Hepatocyte (in vitro differentiated cells): Measurements from ENCODE around the gene HMGCS2. TPM values are rescaled to one million over a fixed set of nuclear protein-coding genes. Genes with fewer than 3 reads are reported as not detected.
A peak's percentile ranks its signal among the peaks of the same experiment; 100 is the strongest.
"Not testable (repeated sequence)": the region's sequence is repeated elsewhere in the genome, so short reads cannot be mapped to it uniquely, and the experiment has no call there.

Source experiments
- DNase-seq: peaks from one replicate; pipeline ENCODE4 v3.0.0-alpha.2; 2016; ENCODE audit warnings: low spot score
- H2AFZ ChIP-seq: fragments of 200-600 bp; sonication (generic); 2 replicates; pipeline ENCODE4 v1.6.0; 2016; ENCODE audit warnings: antibody characterized with exemption, mild to moderate bottlenecking
- H3K27ac ChIP-seq: fragments of 200-600 bp; sonication (generic); 2 replicates; pipeline ENCODE4 v1.5.1; 2016; ENCODE audit warnings: mild to moderate bottlenecking
- H3K27me3 ChIP-seq: fragments of 200-600 bp; sonication (generic); 2 replicates; pipeline ENCODE4 v1.6.1; 2016
- H3K36me3 ChIP-seq: fragments of 200-600 bp; sonication (generic); replicated peaks from 2 replicates; pipeline ENCODE4 v1.5.1; 2016; ENCODE audit warnings: low read depth; ENCODE audit not compliant: insufficient read depth
- H3K4me1 ChIP-seq: fragments of 200-600 bp; sonication (generic); 2 replicates; pipeline ENCODE4 v1.5.1; 2016; ENCODE audit warnings: mild to moderate bottlenecking, moderate library complexity; ENCODE audit not compliant: insufficient read depth
- H3K4me2 ChIP-seq: fragments of 200-600 bp; sonication (generic); 2 replicates; pipeline ENCODE4 v1.6.0; 2016
- H3K4me3 ChIP-seq: fragments of 200-600 bp; sonication (generic); 2 replicates; pipeline ENCODE4 v1.5.1; 2016; ENCODE audit warnings: mild to moderate bottlenecking
- H3K79me2 ChIP-seq: fragments of 200-600 bp; sonication (generic); 2 replicates; pipeline ENCODE4 v1.6.0; 2017; ENCODE audit warnings: mild to moderate bottlenecking
- H3K9me2 ChIP-seq: fragments of 200-600 bp; sonication (generic); replicated peaks from 2 replicates; pipeline ENCODE4 v1.6.0; 2017; ENCODE audit warnings: mild to moderate bottlenecking; ENCODE audit not compliant: insufficient read depth
- H3K9me3 ChIP-seq: fragments of 200-600 bp; sonication (generic); 2 replicates; pipeline ENCODE4 v1.5.1; 2016; ENCODE audit warnings: low read depth, mild to moderate bottlenecking
- H4K20me1 ChIP-seq: fragments of 200-600 bp; sonication (generic); 2 replicates; pipeline ENCODE4 v1.6.0; 2016; ENCODE audit warnings: mild to moderate bottlenecking; ENCODE audit not compliant: insufficient read depth, poor library complexity, severe bottlenecking
- CTCF ChIP-seq: fragments of 200-600 bp; sonication (generic); IDR thresholded peaks from 2 replicates; pipeline ENCODE4 v1.5.1; 2016; ENCODE audit warnings: antibody characterized with exemption, mild to moderate bottlenecking; ENCODE audit not compliant: poor library complexity
- EZH2 ChIP-seq: fragments of 200-600 bp; sonication (generic); IDR thresholded peaks from 2 replicates; pipeline ENCODE4 v1.6.1; 2016; ENCODE audit warnings: antibody characterized with exemption, mild to moderate bottlenecking, borderline replicate concordance
- EZH2phosphoT487 ChIP-seq: fragments of 200-600 bp; sonication (generic); IDR thresholded peaks from one replicate; pipeline ENCODE4 v1.6.1; 2018; ENCODE audit warnings: antibody characterized with exemption, mild to moderate bottlenecking, low read depth, moderate library complexity; ENCODE audit not compliant: unreplicated experiment, severe bottlenecking
- WGBS: methylation state at CpG from one replicate; pipeline ENCODE4 v1.1.6; 2016; ENCODE audit warnings: low lambda C conversion rate; ENCODE audit errors: missing lambda C conversion rate; 5-methylcytosine and 5-hydroxymethylcytosine counted together
- polyA plus RNA-seq: library from polyadenylated mRNA; unstranded; fragments of >200 nt; fragmentation: Nextera tagmentation; extraction: Ambion mirVana; gene quantifications from 2 replicates; pipeline ENCODE4 v1.2.1, GENCODE V29; 2016
- total RNA-seq: library from RNA; depleted of rRNA; stranded (reverse); fragments of >200 nt; gene quantifications from 2 replicates; pipeline ENCODE4 v1.2.3, GENCODE V29; 2014

The HMGCS2 gene
- total and polyA plus RNA-seq, 2 experiments from 2014 or later, result 167 to 188 TPM

GRCh38 chr1:119713039-119713748, 55.5 kb downstream of the HMGCS2 start:
- H4K20me1 ChIP-seq, result peaks cover 22% of the 10 kb centered on the region
- H3K36me3 ChIP-seq, result no peaks in the 10 kb centered on the region
- WGBS, result 13% methylated on average over 17 of the region's 17 CpGs
- peak overlapping the region; percentile 94 for H3K4me3 ChIP-seq
- peak overlapping the region; percentile 78 for H3K4me2 ChIP-seq
- H2AFZ ChIP-seq, result peak overlapping the region; percentile 76
- peak overlapping the region; percentile 86 for H3K27ac ChIP-seq
- H3K79me2 ChIP-seq, result peaks cover 60% of the 10 kb centered on the region
- no peaks in the 10 kb centered on the region for H3K27me3 ChIP-seq
- no peaks in the 10 kb centered on the region for H3K9me2 ChIP-seq
- no peaks in the 10 kb centered on the region for H3K9me3 ChIP-seq
- H3K4me1 ChIP-seq, result peaks cover 32% of the 10 kb centered on the region
- DNase-seq, result peak; percentile 34
- TF ChIP-seq EZH2phosphoT487 (no peak), CTCF (no peak), EZH2 (no peak)

- H3K4me3 ChIP-seq, result peak overlapping the region; percentile 94
- no peaks in the 10 kb centered on the region for H3K36me3 ChIP-seq
- H2AFZ ChIP-seq, result peak overlapping the region; percentile 76
Observed at GRCh38 chr1:119712342-119713038, 56.2 kb downstream of the HMGCS2 start.

GRCh38 chr1:119711804-119712341, 56.8 kb downstream of the HMGCS2 start, which contains the start of gene PHGDH:
Gene PHGDH, plus strand, starts transcription at chr1:119711934. Its CDS starts 89 bp downstream, at chr1:119712023.
- Histone ChIP-seq H3K79me2 (peaks cover 47% of the 10 kb centered on the region), H3K4me1 (peaks cover 32% of the 10 kb centered on the region), H3K9me2 (no peaks in the 10 kb centered on the region), H3K9me3 (no peaks in the 10 kb centered on the region), H4K20me1 (peaks cover 11% of the 10 kb centered on the region), H3K27ac (peak within 1 kb of the TSS; percentile 86), H3K4me3 (peak within 1 kb of the TSS; percentile 94), H3K4me2 (peak within 1 kb of the TSS; percentile 78), H3K36me3 (no peaks in the 10 kb centered on the region), H2AFZ (peak within 1 kb of the TSS; percentile 76), H3K27me3 (no peaks in the 10 kb centered on the region)
- 2% methylated on average over 26 of the region's 27 CpGs for WGBS
- TF ChIP-seq CTCF, result no peak
- no peak for TF ChIP-seq EZH2
- peak; percentile 89 for DNase-seq

More at GRCh38 chr1:119712342-119713038, 56.2 kb downstream of the HMGCS2 start:
- no peaks in the 10 kb centered on the region for H3K9me3 ChIP-seq
- H3K4me2 ChIP-seq, result peak overlapping the region; percentile 78
- no peaks in the 10 kb centered on the region for H3K27me3 ChIP-seq
- H3K27ac ChIP-seq, result peak overlapping the region; percentile 86
- no peak for TF ChIP-seq CTCF
- 1% methylated on average over 49 of the region's 51 CpGs for WGBS
- peak; percentile 92 for DNase-seq
- peaks cover 53% of the 10 kb centered on the region for H3K79me2 ChIP-seq
- no peaks in the 10 kb centered on the region for H3K9me2 ChIP-seq
- H3K4me1 ChIP-seq, result peaks cover 32% of the 10 kb centered on the region
- peaks cover 16% of the 10 kb centered on the region for H4K20me1 ChIP-seq

GRCh38 chr1:119711356-119711803, 57.3 kb downstream of the HMGCS2 start:
- Histone ChIP-seq H3K4me2 (peak overlapping the region; percentile 78), H3K4me3 (peak overlapping the region; percentile 37), H3K4me1 (peaks cover 32% of the 10 kb centered on the region), H2AFZ (peak overlapping the region; percentile 32), H3K79me2 (peaks cover 42% of the 10 kb centered on the region)
- H3K36me3 ChIP-seq, H3K9me2 ChIP-seq, H3K27me3 ChIP-seq, H3K27ac ChIP-seq, DNase-seq, H4K20me1 ChIP-seq, H3K9me3 ChIP-seq: not testable (repeated sequence)
- WGBS, result 18% methylated on average over 8 of the region's 10 CpGs

GRCh38 chr1:119706599-119706998, 62.1 kb downstream of the HMGCS2 start:
- not testable (repeated sequence) for H3K9me2 ChIP-seq, H3K9me3 ChIP-seq, H2AFZ ChIP-seq, H3K36me3 ChIP-seq, H3K4me1 ChIP-seq, H3K4me3 ChIP-seq, H3K27ac ChIP-seq, DNase-seq, H4K20me1 ChIP-seq, H3K4me2 ChIP-seq, H3K79me2 ChIP-seq, H3K27me3 ChIP-seq
- WGBS, result 93% methylated on average over 6 of the region's 6 CpGs
